Tibial nerve (tissue), 4 donors: ENCODE measurements around the gene SNAPC4. TPM values are rescaled to one million over a fixed set of nuclear protein-coding genes. Genes with fewer than 3 reads are reported as not detected.

Source experiments
- DNase-seq, 2 donors: peaks; one replicate each; pipeline ENCODE4 v3.0.0-alpha.2; 2019; ENCODE audit warnings: low spot score in 2 of 2
- H3K27ac ChIP-seq, 4 donors: fragments of 200-600 bp; sonication (generic) in 3 of 4; one replicate each; pipeline ENCODE4 v1.5.1; 2017 to 2019; ENCODE audit warnings: mild to moderate bottlenecking in 1 of 4
- H3K27me3 ChIP-seq, 2 donors: fragments of 200-600 bp; sonication (generic) in 1 of 2; one replicate each; pipeline versions ENCODE4 v1.5.1 to v1.6.0; 2017 to 2019
- H3K36me3 ChIP-seq, 3 donors: fragments of 200-600 bp; sonication (generic); one replicate each; pipeline ENCODE4 v1.5.1; 2018 to 2019
- H3K4me1 ChIP-seq, 4 donors: fragments of 200-600 bp; sonication (generic) in 3 of 4; one replicate each; pipeline ENCODE4 v1.5.1; 2017 to 2019
- H3K4me3 ChIP-seq, 4 donors: fragments of 200-600 bp; sonication (generic) in 3 of 4; one replicate each; pipeline ENCODE4 v1.5.1; 2017 to 2019; ENCODE audit warnings: mild to moderate bottlenecking in 1 of 4, moderate library complexity in 1 of 4
- H3K9me3 ChIP-seq, 4 donors: fragments of 200-600 bp; sonication (generic) in 3 of 4; one replicate each; pipeline ENCODE4 v1.5.1; 2017 to 2019
- CTCF ChIP-seq, 5 experiments: fragments of 200-600 bp in 3 of 5; fragments of 450-650 bp in 2 of 5; sonication (generic) in 3 of 5; IDR thresholded peaks; one replicate each; pipeline ENCODE4 v1.5.1; 2016 to 2019; ENCODE audit warnings: antibody characterized with exemption in 5 of 5, mild to moderate bottlenecking in 3 of 5, moderate library complexity in 2 of 5
- EP300 ChIP-seq, 2 donors: sonication (generic); formaldehyde crosslinking; IDR thresholded peaks; one replicate each; pipeline ENCODE4 v1.6.1; 2017; ENCODE audit warnings: antibody characterized with exemption in 2 of 2, mild to moderate bottlenecking in 1 of 2
- POLR2A ChIP-seq, 2 donors: fragments of 450-650 bp; IDR thresholded peaks; one replicate each; pipeline ENCODE4 v1.6.1; 2017; ENCODE audit warnings: antibody characterized with exemption in 2 of 2, mild to moderate bottlenecking in 2 of 2, moderate library complexity in 2 of 2
- WGBS, 2 donors: methylation state at CpG; one replicate each; pipeline ENCODE4 v1.1.5; 2018; 5-methylcytosine and 5-hydroxymethylcytosine counted together
- total RNA-seq, 4 donors: library from RNA; depleted of rRNA; stranded (reverse); fragments of >200 nt; gene quantifications; one replicate each; pipeline ENCODE4 v1.1.0, GENCODE V29; 2016

The SNAPC4 gene
- total RNA-seq, 4 donors from 2014 or later: 7.0 to 21.0 (median 9.5) TPM

- Histone ChIP-seq H3K27me3 (no peaks in the 10 kb centered on the region), H3K4me3 (peak overlapping the region; percentile 56 to 93 (median 82)), H3K4me1 (peaks cover 0 to 27% (median 20%) of the 10 kb centered on the region in 4 donors), H3K9me3 (no peaks in the 10 kb centered on the region), H3K27ac (peak overlapping the region in 3 of 4 donors; percentile 8 to 80 (median 76)), H3K36me3 (peaks cover 0 to 58% (median 11%) of the 10 kb centered on the region in 3 donors)
- WGBS, 2 donors: 1 to 4% methylated on average over 21 to 62 of the region's 67 CpGs
- DNase-seq: no peak
- TF ChIP-seq POLR2A (IDR thresholded peaks at IDR 0.05) (no peak), EP300 (IDR thresholded peaks at IDR 0.05) (no peak), CTCF (IDR thresholded peaks at IDR 0.05) (no peak)
Observed at GRCh38 chr9:136399176-136400037, 563 bp downstream of the SNAPC4 start.

GRCh38 chr9:136398286-136398685 lies 1.7 kb downstream of the SNAPC4 start:
- no peak for TF ChIP-seq EP300 (IDR thresholded peaks at IDR 0.05)
- no peak for TF ChIP-seq POLR2A (IDR thresholded peaks at IDR 0.05)
- TF ChIP-seq CTCF (IDR thresholded peaks at IDR 0.05): no peak
- Histone ChIP-seq H3K27me3 (no peaks in the 10 kb centered on the region), H3K4me3 (no peak overlapping the region), H3K4me1 (peaks cover 0 to 30% (median 18%) of the 10 kb centered on the region in 4 donors), H3K36me3 (peaks cover 0 to 58% (median 13%) of the 10 kb centered on the region in 3 donors), H3K9me3 (no peaks in the 10 kb centered on the region), H3K27ac (peak overlapping the region in 1 of 4 donors; percentile 80)
- WGBS, 2 donors: 90 to 97% methylated on average over 12 of the region's 12 CpGs
- no peak for DNase-seq

- peaks cover 0 to 63% (median 13%) of the 10 kb centered on the region in 3 donors for H3K36me3 ChIP-seq
- no peak for TF ChIP-seq EP300 (IDR thresholded peaks at IDR 0.05)
- no peak for TF ChIP-seq POLR2A (IDR thresholded peaks at IDR 0.05)
- TF ChIP-seq CTCF (IDR thresholded peaks at IDR 0.05): no peak
- no peak overlapping the region for H3K4me3 ChIP-seq
- 71 to 85% methylated on average over 6 of the region's 6 CpGs for WGBS, 2 donors
- no peak overlapping the region for H3K27ac ChIP-seq
- no peaks in the 10 kb centered on the region for H3K9me3 ChIP-seq
- DNase-seq: no peak
- peaks cover 0 to 36% (median 18%) of the 10 kb centered on the region in 4 donors for H3K4me1 ChIP-seq
- no peaks in the 10 kb centered on the region for H3K27me3 ChIP-seq
Observed at GRCh38 chr9:136397643-136398042, 2.3 kb downstream of the SNAPC4 start.

- Histone ChIP-seq H3K9me3 (no peaks in the 10 kb centered on the region), H3K36me3 (peaks cover 0 to 69% (median 13%) of the 10 kb centered on the region in 3 donors), H3K4me3 (no peak overlapping the region), H3K27me3 (no peaks in the 10 kb centered on the region), H3K4me1 (peaks cover 0 to 43% (median 18%) of the 10 kb centered on the region in 4 donors), H3K27ac (no peak overlapping the region)
- no peak for DNase-seq
- 71 to 74% methylated on average over 4 of the region's 4 CpGs for WGBS, 2 donors
- TF ChIP-seq POLR2A (IDR thresholded peaks at IDR 0.05): no peak
- TF ChIP-seq EP300 (IDR thresholded peaks at IDR 0.05): no peak
- TF ChIP-seq CTCF (IDR thresholded peaks at IDR 0.05): no peak
Observed at GRCh38 chr9:136396219-136396515, 3.8 kb downstream of the SNAPC4 start.
